Sigmoid colon (tissue), 4 donors: ENCODE measurements around the gene CKS2.

ENCODE experiments used
- POLR2A ChIP-seq, 2 donors: fragments of 450-650 bp; IDR thresholded peaks; one replicate each; pipeline ENCODE4 v1.6.1; 2016; ENCODE audit warnings: antibody characterized with exemption in 2 of 2, mild to moderate bottlenecking in 2 of 2, moderate library complexity in 2 of 2
- POLR2AphosphoS5 ChIP-seq, 4 donors: sonication (generic); formaldehyde crosslinking; IDR thresholded peaks; one replicate each; pipeline ENCODE4 v1.6.1; 2017; ENCODE audit warnings: antibody characterized with exemption in 4 of 4
- TF ChIP-seq, protein P1 (sequence below), 4 experiments: fragments of 450-650 bp in 3 of 4; fragments of 200-600 bp in 1 of 4; IDR thresholded peaks; one replicate each; pipeline ENCODE4 v1.5.1; 2016 to 2019; ENCODE audit warnings: antibody characterized with exemption in 4 of 4, mild to moderate bottlenecking in 3 of 4, moderate library complexity in 2 of 4

DNA sequence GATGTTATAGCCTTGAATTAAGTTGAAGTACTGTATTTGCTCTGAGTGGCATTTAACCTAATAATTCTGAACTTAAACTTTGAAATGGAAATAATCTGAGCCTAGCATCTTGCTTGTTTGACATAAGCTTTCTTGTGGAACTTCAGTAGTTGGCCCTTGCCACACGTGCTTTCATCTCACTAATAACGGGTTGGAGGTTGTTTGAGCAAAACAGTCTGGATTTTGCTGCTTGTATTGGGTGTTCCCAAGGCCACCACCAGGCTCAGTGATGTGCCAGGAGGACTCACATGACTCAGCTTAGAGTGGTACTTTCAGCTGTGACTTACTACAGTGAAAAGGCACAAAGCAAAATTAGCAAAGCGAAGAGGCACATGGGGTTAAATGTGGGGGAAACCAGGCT is 43.0 kb downstream of the CKS2 start:
- TF ChIP-seq, protein P1, sequence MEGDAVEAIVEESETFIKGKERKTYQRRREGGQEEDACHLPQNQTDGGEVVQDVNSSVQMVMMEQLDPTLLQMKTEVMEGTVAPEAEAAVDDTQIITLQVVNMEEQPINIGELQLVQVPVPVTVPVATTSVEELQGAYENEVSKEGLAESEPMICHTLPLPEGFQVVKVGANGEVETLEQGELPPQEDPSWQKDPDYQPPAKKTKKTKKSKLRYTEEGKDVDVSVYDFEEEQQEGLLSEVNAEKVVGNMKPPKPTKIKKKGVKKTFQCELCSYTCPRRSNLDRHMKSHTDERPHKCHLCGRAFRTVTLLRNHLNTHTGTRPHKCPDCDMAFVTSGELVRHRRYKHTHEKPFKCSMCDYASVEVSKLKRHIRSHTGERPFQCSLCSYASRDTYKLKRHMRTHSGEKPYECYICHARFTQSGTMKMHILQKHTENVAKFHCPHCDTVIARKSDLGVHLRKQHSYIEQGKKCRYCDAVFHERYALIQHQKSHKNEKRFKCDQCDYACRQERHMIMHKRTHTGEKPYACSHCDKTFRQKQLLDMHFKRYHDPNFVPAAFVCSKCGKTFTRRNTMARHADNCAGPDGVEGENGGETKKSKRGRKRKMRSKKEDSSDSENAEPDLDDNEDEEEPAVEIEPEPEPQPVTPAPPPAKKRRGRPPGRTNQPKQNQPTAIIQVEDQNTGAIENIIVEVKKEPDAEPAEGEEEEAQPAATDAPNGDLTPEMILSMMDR (IDR thresholded peaks at IDR 0.05) = no peak
- TF ChIP-seq POLR2A (IDR thresholded peaks at IDR 0.05) (no peak), POLR2AphosphoS5 (IDR thresholded peaks at IDR 0.05) (no peak)
